ENCODE measurements around the gene C9orf50. TPM values are rescaled to one million over a fixed set of nuclear protein-coding genes. Genes with fewer than 3 reads are reported as not detected.

C9orf50 gene
- total RNA-seq, 1 experiment from 2014 or later, result not detected

GRCh38 chr9:129611307-129611800 lies 9.5 kb downstream of the C9orf50 start:
- DNase-seq (ENCODE audit: low read depth), result no peak

- peak; percentile 48 for DNase-seq (ENCODE audit: low read depth)
These were observed 10.2 kb downstream of the C9orf50 start for GRCh38 chr9:129610473-129611306.

- DNase-seq (ENCODE audit: low read depth), result no peak
These were observed 10.8 kb downstream of the C9orf50 start for GRCh38 chr9:129610213-129610472.

GRCh38 chr9:129609486-129610212 lies 11.3 kb downstream of the C9orf50 start:
- no peak for DNase-seq (ENCODE audit: low read depth)

GRCh38 chr9:129608561-129609481 lies 12.1 kb downstream of the C9orf50 start:
- no peak for DNase-seq (ENCODE audit: low read depth)

- DNase-seq (ENCODE audit: low read depth), result no peak
These were observed 13.9 kb downstream of the C9orf50 start for GRCh38 chr9:129607027-129607387.

GRCh38 chr9:129606161-129607026 lies 14.5 kb downstream of the C9orf50 start:
- no peak for DNase-seq (ENCODE audit: low read depth)

GRCh38 chr9:129604766-129605163 lies 16.1 kb downstream of the C9orf50 start:
- no peak for DNase-seq (ENCODE audit: low read depth)

- DNase-seq (ENCODE audit: low read depth), result no peak
These were observed 16.7 kb downstream of the C9orf50 start for GRCh38 chr9:129604056-129604765.

GRCh38 chr9:129602598-129603415 lies 18.1 kb downstream of the C9orf50 start:
- no peak for DNase-seq (ENCODE audit: low read depth)

GRCh38 chr9:129601082-129601674 lies 19.7 kb downstream of the C9orf50 start:
- no peak for DNase-seq (ENCODE audit: low read depth)

GRCh38 chr9:129598089-129598596 lies 22.8 kb downstream of the C9orf50 start:
- DNase-seq (ENCODE audit: low read depth), result no peak

GRCh38 chr9:129597355-129598088 lies 23.4 kb downstream of the C9orf50 start:
- DNase-seq (ENCODE audit: low read depth), result no peak

GRCh38 chr9:129596541-129597331 lies 24.2 kb downstream of the C9orf50 start:
- DNase-seq (ENCODE audit: low read depth), result no peak

- DNase-seq (ENCODE audit: low read depth), result no peak
These were observed 24.9 kb downstream of the C9orf50 start for GRCh38 chr9:129595903-129596540.

- DNase-seq (ENCODE audit: low read depth), result peak; percentile 36
These were observed 25.6 kb downstream of the C9orf50 start for GRCh38 chr9:129595311-129595741.

All from HT1080 (cell line).